PC-3 (cell line): ENCODE results near the gene ISG20L2. TPM values are rescaled to one million over a fixed set of nuclear protein-coding genes. Genes with fewer than 3 reads are reported as not detected.

ENCODE experiments used
- ATAC-seq: fragments of 200-7000 bp; cut with Tn5 transposase; 2 replicates; pipeline ENCODE4 v1.9.1; 2020; ENCODE audit warnings: mild to moderate bottlenecking, moderate library complexity
- BruUV-seq: library from RNA; stranded (reverse); fragments of 400-500 nt; replicated peaks from 2 replicates; lab custom pipeline; 2021; lab: Mats Ljungman, UMichigan
- CTCF ChIA-PET: fragments of 300-600 bp; sonication (Branson Sonifier 250); formaldehyde crosslinking; loops from one replicate; lab custom pipeline; 2022; ENCODE audit warnings: antibody characterized with exemption; lab: Charles Lee
- POLR2A ChIA-PET: fragments of 300-600 bp; sonication (Branson Sonifier 250); formaldehyde crosslinking; loops from one replicate; lab custom pipeline; 2022; ENCODE audit warnings: antibody characterized with exemption; ENCODE audit not compliant: unreplicated experiment; lab: Charles Lee
- DNase-seq: peaks from one replicate; pipeline ENCODE4 v3.0.0-alpha.2; 2015
- H2AFZ ChIP-seq: fragments of 300-600 bp; sonication (generic); 2 replicates; pipeline ENCODE4 v1.6.0; 2016; ENCODE audit warnings: antibody characterized with exemption, low read length
- H3F3A ChIP-seq: fragments of 300-600 bp; sonication (generic); one replicate; pipeline ENCODE4 v1.6.0; 2017; ENCODE audit warnings: antibody characterized with exemption, low read length, control low read depth, mild to moderate bottlenecking; ENCODE audit not compliant: unreplicated experiment
- H3K27ac ChIP-seq: fragments of 300-600 bp; sonication (generic); 2 replicates; pipeline ENCODE4 v1.5.1; 2016; ENCODE audit warnings: mild to moderate bottlenecking, low read length
- H3K27me3 ChIP-seq: fragments of 300-600 bp; sonication (generic); 2 replicates; pipeline ENCODE4 v1.6.1; 2016; ENCODE audit warnings: low read length, mixed read lengths
- H3K36me3 ChIP-seq: fragments of 300-600 bp; sonication (generic); 2 replicates; pipeline ENCODE4 v1.6.1; 2016; ENCODE audit warnings: low read depth, mixed run types, low read length, mixed read lengths
- H3K4me1 ChIP-seq: fragments of 300-600 bp; sonication (generic); 2 replicates; pipeline ENCODE4 v1.5.1; 2016; ENCODE audit warnings: low read length; ENCODE audit not compliant: insufficient read depth
- H3K4me2 ChIP-seq: fragments of 300-600 bp; sonication (generic); 2 replicates; pipeline ENCODE4 v1.6.0; 2016; ENCODE audit warnings: low read length
- H3K4me3 ChIP-seq: fragments of 300-600 bp; sonication (generic); 2 replicates; pipeline ENCODE4 v1.5.1; 2016; ENCODE audit warnings: mild to moderate bottlenecking, low read length, mixed read lengths
- H3K79me2 ChIP-seq: fragments of 300-600 bp; sonication (generic); 2 replicates; pipeline ENCODE4 v1.6.1; 2017; ENCODE audit warnings: low read length, mixed read lengths
- H3K9ac ChIP-seq: fragments of 300-600 bp; sonication (generic); 2 replicates; pipeline ENCODE4 v1.6.0; 2016; ENCODE audit warnings: mild to moderate bottlenecking, low read length
- H3K9me2 ChIP-seq: fragments of 300-600 bp; sonication (generic); replicated peaks from 2 replicates; pipeline ENCODE4 v1.6.1; 2016; ENCODE audit warnings: mixed run types, low read length, mixed read lengths
- H3K9me3 ChIP-seq: fragments of 300-600 bp; sonication (generic); 2 replicates; pipeline ENCODE4 v1.6.1; 2016; ENCODE audit warnings: low read length, mixed read lengths
- H4K20me1 ChIP-seq: fragments of 300-600 bp; sonication (generic); 2 replicates; pipeline ENCODE4 v1.6.1; 2016; ENCODE audit warnings: low read length, mixed read lengths
- CTCF ChIP-seq: fragments of 300-600 bp; sonication (generic); conservative IDR thresholded peaks from 2 replicates; pipeline ENCODE4 v1.5.1; 2017; ENCODE audit warnings: antibody characterized with exemption, low read depth, mild to moderate bottlenecking, low read length
- EZH2 ChIP-seq: fragments of 300-600 bp; sonication (generic); IDR thresholded peaks from one replicate; pipeline ENCODE4 v1.6.1; 2017; ENCODE audit warnings: antibody characterized with exemption, mild to moderate bottlenecking, low read length; ENCODE audit not compliant: unreplicated experiment
- EZH2phosphoT487 ChIP-seq: fragments of 300-600 bp; sonication (generic); IDR thresholded peaks from 2 replicates; pipeline ENCODE4 v1.6.1; 2018; ENCODE audit warnings: mild to moderate bottlenecking, antibody characterized with exemption, low read length, borderline replicate concordance
- intact Hi-C: fragments of 100-400 bp; cut with micrococcal nuclease; formaldehyde crosslinking; loops from 2 replicates; pipeline ENCODE4 v1.9.0; 2023
- total RNA-seq: library from RNA; depleted of rRNA; stranded (reverse); fragments of >200 nt; gene quantifications from 2 replicates; pipeline ENCODE4 v1.2.3, GENCODE V29; 2014

The ISG20L2 gene
- total RNA-seq, 1 experiment from 2014 or later = 39.2 TPM

GRCh38 chr1:156708218-156708661 lies 20.3 kb downstream of the ISG20L2 start:
- ChIA-PET POLR2A (interaction anchor here (0.7 kb wide), 1 partner anchor 20 kb away, joined by 4 read pairs; the partner anchor contains the start of genes ISG20L2 and METTL25B), CTCF (interaction anchor here (3.7 kb wide), 1 partner anchor 18 kb away, joined by 84 read pairs; no protein-coding TSS in a partner anchor)
- BruUV-seq = no TSS peak
- Histone ChIP-seq H3K4me1 (peaks cover 55% of the 10 kb centered on the region), H3K27me3 (no peaks in the 10 kb centered on the region), H3K36me3 (no peaks in the 10 kb centered on the region), H3K9ac (no peak overlapping the region), H3K9me2 (no peaks in the 10 kb centered on the region), H3K4me2 (no peak overlapping the region), H3K9me3 (no peaks in the 10 kb centered on the region), H4K20me1 (no peaks in the 10 kb centered on the region), H2AFZ (no peak overlapping the region), H3K79me2 (peaks cover 15% of the 10 kb centered on the region), H3K4me3 (no peak overlapping the region), H3F3A (no peaks in the 10 kb centered on the region), H3K27ac (no peak overlapping the region)
- TF ChIP-seq EZH2 = no peak
- no peak for TF ChIP-seq EZH2phosphoT487
- no peak for TF ChIP-seq CTCF
- ATAC-seq = no peak
- DNase-seq = no peak
- intact Hi-C loops = no loop called here

GRCh38 chr1:156707417-156708217 lies 20.9 kb downstream of the ISG20L2 start:
- Histone ChIP-seq H3K4me3 (no peak overlapping the region), H3K4me1 (peaks cover 58% of the 10 kb centered on the region), H3K79me2 (peaks cover 17% of the 10 kb centered on the region), H3K9me2 (no peaks in the 10 kb centered on the region), H3K9me3 (no peaks in the 10 kb centered on the region), H3K9ac (no peak overlapping the region), H3K36me3 (no peaks in the 10 kb centered on the region), H3K27ac (no peak overlapping the region), H4K20me1 (no peaks in the 10 kb centered on the region), H3K27me3 (no peaks in the 10 kb centered on the region), H3F3A (no peaks in the 10 kb centered on the region), H3K4me2 (no peak overlapping the region), H2AFZ (no peak overlapping the region)
- ATAC-seq (no peak), DNase-seq (no peak)
- intact Hi-C loops = no loop called here
- TF ChIP-seq CTCF = no peak
- no peak for TF ChIP-seq EZH2
- no peak for TF ChIP-seq EZH2phosphoT487
- CTCF ChIA-PET = interaction anchor here (1.0 to 3.7 kb wide), 2 partner anchors 17 to 29 kb away, joined by 3 to 84 read pairs; no protein-coding TSS in a partner anchor
- POLR2A ChIA-PET = interaction anchor here (0.6 to 0.7 kb wide), 2 partner anchors 21 to 33 kb away, joined by 4 to 5 read pairs; partner anchors contain the start of genes ISG20L2, METTL25B and MRPL24
- no TSS peak for BruUV-seq
